H1 (cell line): ENCODE results near the gene GALNT7. TPM values are rescaled to one million over a fixed set of nuclear protein-coding genes. Genes with fewer than 3 reads are reported as not detected.

Experiments used
- CTCF ChIA-PET: fragments of 300-600 bp; sonication (Branson Sonifier 250); formaldehyde crosslinking; loops from one replicate; lab custom pipeline; 2021; ENCODE audit not compliant: partially characterized antibody; lab: Charles Lee
- POLR2A ChIA-PET: fragments of 300-600 bp; sonication (Branson Sonifier 250); formaldehyde crosslinking; loops from one replicate; lab custom pipeline; 2021; ENCODE audit warnings: inconsistent platforms; ENCODE audit not compliant: partially characterized antibody; lab: Charles Lee
- DNase-seq, 2 experiments: peaks; one replicate each; pipeline versions ENCODE4 v3.0.0 to v3.0.0-alpha.2; 2010 to 2022; ENCODE audit warnings: low spot score in 2 of 2, low read depth in 1 of 2, mixed read lengths in 1 of 2
- FAIRE-seq: peaks from 2 replicates; lab custom pipeline; 2011; peaks lifted over from hg19 to GRCh38; lab: Jason Lieb, UNC
- H2AFZ ChIP-seq: 2 replicates; pipeline ENCODE4 v1.8.1; 2012; ENCODE audit warnings: low read length, inconsistent platforms
- H2AK5ac ChIP-seq: 2 replicates; pipeline ENCODE4 v1.6.1; 2013; ENCODE audit warnings: low read depth, low read length
- H2BK120ac ChIP-seq: replicated peaks from 2 replicates; pipeline ENCODE3; 2013; ENCODE audit warnings: low read depth, low read length, inconsistent platforms
- H2BK12ac ChIP-seq: 2 replicates; pipeline ENCODE4 v1.6.1; 2013; ENCODE audit warnings: low read depth, low read length
- H2BK15ac ChIP-seq: 2 replicates; pipeline ENCODE4 v1.6.1; 2013; ENCODE audit warnings: low read length
- H2BK20ac ChIP-seq: 2 replicates; pipeline ENCODE4 v1.6.1; 2013; ENCODE audit warnings: low read length
- H2BK5ac ChIP-seq: 2 replicates; pipeline ENCODE4 v1.6.1; 2013; ENCODE audit warnings: low read depth, low read length
- H3K14ac ChIP-seq: 2 replicates; pipeline ENCODE4 v1.6.1; 2013; ENCODE audit warnings: inconsistent platforms; ENCODE audit not compliant: insufficient read length
- H3K18ac ChIP-seq: 2 replicates; pipeline ENCODE4 v1.6.1; 2013; ENCODE audit warnings: low read length; ENCODE audit errors: extremely low read depth
- H3K23ac ChIP-seq: 2 replicates; pipeline ENCODE4 v1.6.1; 2013; ENCODE audit warnings: inconsistent platforms; ENCODE audit not compliant: insufficient read length
- H3K23me2 ChIP-seq: 2 replicates; pipeline ENCODE4 v1.6.1; 2013; ENCODE audit warnings: low read depth, low read length
- H3K27ac ChIP-seq: 2 replicates; pipeline ENCODE4 v1.6.1; 2011; ENCODE audit warnings: low read depth, low read length, inconsistent platforms
- H3K27me3 ChIP-seq, 4 experiments: replicated peaks in 1 of 4; 1 replicate in 1 of 4; 2 replicates in 3 of 4; pipeline versions ENCODE4 v1.6.1 to v1.8.1; 2011 to 2013; ENCODE audit warnings: low read length in 3 of 4, mild to moderate bottlenecking in 3 of 4, inconsistent platforms in 2 of 4, mixed read lengths in 2 of 4, moderate library complexity in 1 of 4; ENCODE audit not compliant: control insufficient read depth in 3 of 4, insufficient read depth in 3 of 4; ENCODE audit errors: extremely low read depth in 1 of 4
- H3K36me3 ChIP-seq, 4 experiments: 2 replicates each; pipeline versions ENCODE4 v1.6.1 to v1.8.1; 2011 to 2013; ENCODE audit warnings: mild to moderate bottlenecking in 4 of 4, low read length in 3 of 4, moderate library complexity in 2 of 4, control low read depth in 1 of 4, inconsistent platforms in 1 of 4; ENCODE audit not compliant: insufficient read depth in 4 of 4, control insufficient read depth in 2 of 4
- H3K4ac ChIP-seq: replicated peaks from 2 replicates; pipeline ENCODE3; 2013; ENCODE audit warnings: low read length, low read depth, mixed read lengths, inconsistent platforms; ENCODE audit not compliant: insufficient read length
- H3K4me1 ChIP-seq, 4 experiments: replicated peaks in 1 of 4; 1 replicate in 1 of 4; 2 replicates in 3 of 4; pipeline versions ENCODE4 v1.6.1 to v1.8.1; 2011 to 2013; ENCODE audit warnings: low read length in 3 of 4, inconsistent platforms in 2 of 4, mixed read lengths in 1 of 4; ENCODE audit not compliant: insufficient read depth in 4 of 4, control insufficient read depth in 3 of 4
- H3K4me2 ChIP-seq, 2 experiments: 2 replicates each; pipeline versions ENCODE4 v1.6.1 to v1.8.1; 2011 to 2013; ENCODE audit warnings: low read depth in 2 of 2, low read length in 2 of 2, control low read depth in 1 of 2, inconsistent platforms in 1 of 2, mild to moderate bottlenecking in 1 of 2; ENCODE audit not compliant: insufficient read depth in 1 of 2
- H3K4me3 ChIP-seq, 4 experiments: fragments of 200-600, 300-600 bp in 1 of 4; sonication (generic), shearing (Covaris generic), sonication (Bioruptor Twin) in 1 of 4; 2 replicates each; pipeline versions ENCODE4 v1.5.1 to v1.8.1; 2011 to 2016; ENCODE audit warnings: low read length in 4 of 4, low read depth in 3 of 4, control low read depth in 2 of 4, inconsistent platforms in 2 of 4, mild to moderate bottlenecking in 2 of 4, mixed read lengths in 1 of 4, moderate library complexity in 1 of 4; ENCODE audit not compliant: insufficient read depth in 2 of 4; ENCODE audit errors: extremely low read depth in 1 of 4
- H3K56ac ChIP-seq: replicated peaks from 2 replicates; pipeline ENCODE3; 2013; ENCODE audit warnings: low read depth, mild to moderate bottlenecking, mixed read lengths, low read length, inconsistent platforms; ENCODE audit not compliant: insufficient read length
- H3K79me1 ChIP-seq: 2 replicates; pipeline ENCODE4 v1.6.1; 2013; ENCODE audit warnings: low read depth, low read length, control low read depth
- H3K79me2 ChIP-seq, 2 experiments: 2 replicates each; pipeline versions ENCODE4 v1.6.1 to v1.8.1; 2012 to 2013; ENCODE audit warnings: low read length in 2 of 2, mild to moderate bottlenecking in 2 of 2, inconsistent platforms in 1 of 2; ENCODE audit not compliant: insufficient read depth in 2 of 2, control insufficient read depth in 1 of 2
- H3K9ac ChIP-seq, 4 experiments: replicated peaks in 1 of 4; 1 replicate in 1 of 4; 2 replicates in 3 of 4; pipeline versions ENCODE4 v1.6.1 to v1.8.1; 2011 to 2013; ENCODE audit warnings: low read depth in 3 of 4, low read length in 3 of 4, control low read depth in 2 of 4, mild to moderate bottlenecking in 2 of 4, moderate library complexity in 2 of 4, inconsistent platforms in 1 of 4; ENCODE audit errors: extremely low read depth in 1 of 4
- H3K9me3 ChIP-seq, 2 experiments: 2 replicates each; pipeline versions ENCODE4 v1.6.1 to v1.8.1; 2012 to 2013; ENCODE audit warnings: mild to moderate bottlenecking in 2 of 2, moderate library complexity in 2 of 2, control low read depth in 1 of 2, inconsistent platforms in 1 of 2, low read depth in 1 of 2, low read length in 1 of 2, mixed read lengths in 1 of 2; ENCODE audit not compliant: insufficient read depth in 2 of 2
- H4K20me1 ChIP-seq, 2 experiments: replicated peaks in 1 of 2; 2 replicates each; pipeline versions ENCODE3 to v1.8.1; 2011 to 2013; ENCODE audit warnings: inconsistent platforms in 2 of 2, low read length in 2 of 2, mild to moderate bottlenecking in 1 of 2; ENCODE audit not compliant: insufficient read depth in 2 of 2, control insufficient read depth in 1 of 2
- H4K5ac ChIP-seq: 2 replicates; pipeline ENCODE4 v1.6.1; 2013; ENCODE audit warnings: low read length, low read depth, mixed read lengths, inconsistent platforms; ENCODE audit not compliant: insufficient read length
- H4K8ac ChIP-seq: 2 replicates; pipeline ENCODE4 v1.8.0; 2013; ENCODE audit warnings: mild to moderate bottlenecking, moderate library complexity, low read length, inconsistent platforms; ENCODE audit not compliant: insufficient read depth; ENCODE audit errors: extremely low read depth
- H4K91ac ChIP-seq: replicated peaks from 2 replicates; pipeline ENCODE3; 2013; ENCODE audit warnings: low read length, mixed read lengths, inconsistent platforms; ENCODE audit not compliant: insufficient read length
- CBX5 ChIP-seq: fragments of 300-800, 300-1000 bp; sonication (generic); IDR thresholded peaks from 2 replicates; pipeline ENCODE4 v1.7.1; 2016; ENCODE audit warnings: antibody characterized with exemption, low read length, low read depth
- FOSL1 ChIP-seq: IDR thresholded peaks from 2 replicates; pipeline ENCODE4 v1.6.1; 2011; ENCODE audit warnings: mild to moderate bottlenecking, low read depth, low read length, moderate library complexity; ENCODE audit not compliant: insufficient read depth
- POLR2A ChIP-seq, 2 experiments: IDR thresholded peaks; 1 replicate in 1 of 2; 2 replicates in 1 of 2; pipeline ENCODE4 v1.6.1; 2011; ENCODE audit warnings: low read depth in 2 of 2, low read length in 2 of 2, mild to moderate bottlenecking in 2 of 2; ENCODE audit errors: control extremely low read depth in 1 of 2
- SP2 ChIP-seq: IDR thresholded peaks from 2 replicates; pipeline ENCODE4 v1.6.1; 2012; ENCODE audit warnings: mild to moderate bottlenecking, low read length, inconsistent platforms
- SUZ12 ChIP-seq: fragments of 200-600 bp; sonication (generic); IDR thresholded peaks from 2 replicates; pipeline ENCODE4 v1.6.1; 2012; ENCODE audit warnings: mild to moderate bottlenecking, inconsistent platforms, low read length, moderate library complexity, mixed read lengths
- TBP ChIP-seq: IDR thresholded peaks from 2 replicates; pipeline ENCODE4 v1.6.1; 2011; ENCODE audit warnings: low read depth, low read length, improper control_type of control experiment
- WGBS, 2 experiments: shearing (Covaris generic) in 1 of 2; methylation state at CpG; one replicate each; pipeline versions ENCODE4 v1.1.6 to v1.1.7; 2013 to 2015; ENCODE audit warnings: low lambda C conversion rate in 2 of 2, mixed read lengths in 2 of 2, inconsistent platforms in 1 of 2, low coverage in 1 of 2, missing lambda C conversion rate in 1 of 2; ENCODE audit not compliant: insufficient replicate concordance in 2 of 2, insufficient coverage in 1 of 2, insufficient read length in 1 of 2; ENCODE audit errors: extremely low coverage in 1 of 2, missing lambda C conversion rate in 1 of 2; 5-methylcytosine and 5-hydroxymethylcytosine counted together
- polyA plus RNA-seq, 7 experiments: library from polyadenylated mRNA; depleted of rRNA in 3 of 7; stranded (reverse) in 5 of 7; unstranded in 2 of 7; fragments of >200 nt in 5 of 7; fragments of 200-250 nt in 2 of 7; gene quantifications; 1 replicate in 5 of 7; 2 replicates in 1 of 7; 4 replicates in 1 of 7; pipeline versions ENCODE4 v1.2.1 to v1.2.3, GENCODE V29; 2011 to 2013; ENCODE audit warnings: missing spikeins in 2 of 7, mixed read lengths in 2 of 7
- total RNA-seq: library from RNA; stranded (reverse); fragmentation: NEBNext Ultra II Directional; extraction: Animal tissue kit (Norgen Biotek cat#: 25700); gene quantifications from 2 replicates; pipeline ENCODE4 v1.2.1, GENCODE V29; 2021

Gene GALNT7
- total and polyA plus RNA-seq, 2 of the 8 experiments (the other 6 are each of a cell fraction or from before 2014, with no cell fraction given): 22.4 to 85.5 TPM

DNA sequence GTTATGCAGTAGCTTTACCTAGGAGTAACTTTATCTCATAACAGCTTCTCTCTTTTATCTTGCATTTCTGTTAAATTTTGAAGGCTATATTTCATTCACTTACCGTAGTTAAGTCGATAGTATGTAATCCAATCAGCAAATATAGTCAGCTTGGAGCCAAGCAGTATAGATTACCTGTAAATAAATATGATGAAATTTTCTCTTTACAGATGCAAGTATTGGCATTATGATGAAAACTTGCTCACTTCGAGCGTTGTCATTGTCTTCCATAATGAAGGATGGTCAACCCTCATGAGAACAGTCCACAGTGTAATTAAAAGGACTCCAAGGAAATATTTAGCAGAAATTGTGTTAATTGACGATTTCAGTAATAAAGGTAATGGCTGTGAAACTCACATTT is 123.3 kb downstream of the GALNT7 start:
- Histone ChIP-seq H2BK12ac (no peak overlapping the region), H3K27me3 (peaks cover 0 to 1% (median 0%) of the 10 kb centered on the region in 4 experiments; a peak in 1 of 7 replicates), H4K20me1 (peaks cover 0 to 3% of the 10 kb centered on the region in 2 experiments), H3K56ac (no peak overlapping the region), H3K27ac (no peak overlapping the region), H3K18ac (no peak overlapping the region), H3K14ac (no peak overlapping the region), H4K91ac (no peak overlapping the region), H3K9me3 (peaks cover 0 to 11% of the 10 kb centered on the region in 2 experiments; a peak in 3 of 4 replicates), H3K4me1 (0 out of 7 replicates have a peak, but pooled peaks cover 0 to 1% (median 0%) of the 10 kb centered on the region in 4 experiments), H2AK5ac (no peak overlapping the region), H2BK120ac (no peak overlapping the region), H4K5ac (no peak overlapping the region), H3K4me2 (no peak overlapping the region), H3K23me2 (no peaks in the 10 kb centered on the region), H2AFZ (no peak overlapping the region), H2BK5ac (no peak overlapping the region), H3K4ac (no peak overlapping the region), H3K79me1 (no peaks in the 10 kb centered on the region), H3K79me2 (peaks cover 0 to 23% of the 10 kb centered on the region in 2 experiments; a peak in 2 of 4 replicates), H2BK20ac (no peak overlapping the region), H3K4me3 (no peak overlapping the region), H3K9ac (no peak overlapping the region)
- FAIRE-seq: no peak
- CTCF ChIA-PET: interaction anchor here (0.6 to 3.3 kb wide), 8 partner anchors 10 to 291 kb away, joined by 3 to 47 read pairs (median 4); no protein-coding TSS in a partner anchor
- DNase-seq: no peak
- WGBS, 2 experiments: 94% methylated on average over 5 of the region's 5 CpGs; no CpG with 5 or more reads in 1 of the 2 experiments
- TF ChIP-seq FOSL1 (no peak), CBX5 (no peak), SUZ12 (no peak), POLR2A (IDR thresholded peaks at IDR 0.05; ENCODE audit: control extremely low read depth in 1 of 2, low read depth in 2 of 2, low read length in 2 of 2) (no peak), SP2 (no peak), TBP (no peak)
- TF ChIP-seq, all 59 proteins: peak for 0
- Histone ChIP-seq H3K36me3 (peaks cover 0 to 12% (median 8%) of the 10 kb centered on the region in 4 experiments; a peak in 4 of 8 replicates), H2BK15ac (no peak overlapping the region), H4K8ac (no peak overlapping the region), H3K23ac (no peak overlapping the region)
- POLR2A ChIA-PET: no interaction called here
